CD8-positive, alpha-beta memory T cell (primary cell): ENCODE results near the gene ZNF223. TPM values are rescaled to one million over a fixed set of nuclear protein-coding genes. Genes with fewer than 3 reads are reported as not detected.

ENCODE experiments used
- CTCF ChIA-PET: fragments of 350-600 bp; sonication (Branson Sonifier 250); formaldehyde crosslinking; loops from one replicate; lab custom pipeline; 2021; ENCODE audit warnings: antibody characterized with exemption; lab: Charles Lee
- POLR2A ChIA-PET: fragments of 350-600 bp; sonication (Branson Sonifier 250); formaldehyde crosslinking; loops from one replicate; lab custom pipeline; 2021; ENCODE audit warnings: antibody characterized with exemption; lab: Charles Lee
- DNase-seq, 5 donors: peaks; one replicate each; pipeline versions ENCODE4 v3.0.0 to v3.0.0-alpha.2; 2020 to 2022; ENCODE audit warnings: mixed read lengths in 1 of 5
- H3K27ac ChIP-seq: one replicate; pipeline ENCODE4 v1.7.0; 2013; ENCODE audit warnings: low read depth, mild to moderate bottlenecking, low read length, moderate library complexity
- H3K27me3 ChIP-seq: 2 replicates; pipeline ENCODE4 v1.7.0; 2013; ENCODE audit warnings: low read length, mild to moderate bottlenecking; ENCODE audit not compliant: insufficient read depth, poor library complexity, severe bottlenecking
- H3K36me3 ChIP-seq: 2 replicates; pipeline ENCODE4 v1.7.0; 2013; ENCODE audit warnings: mild to moderate bottlenecking, low read length, moderate library complexity; ENCODE audit not compliant: insufficient read depth
- H3K4me1 ChIP-seq: 2 replicates; pipeline ENCODE4 v1.7.0; 2013; ENCODE audit warnings: mild to moderate bottlenecking, low read length, moderate library complexity; ENCODE audit not compliant: insufficient read depth
- H3K4me3 ChIP-seq: 2 replicates; pipeline ENCODE4 v1.7.0; 2013; ENCODE audit warnings: mild to moderate bottlenecking, low read length
- H3K9me3 ChIP-seq: 2 replicates; pipeline ENCODE4 v1.7.0; 2013; ENCODE audit warnings: mild to moderate bottlenecking, low read length
- H3K27ac Mint-ChIP-seq, 8 donors: one replicate each; pipeline ENCODE4 v1.8.0; 2020 to 2021; ENCODE audit warnings: mixed read lengths in 8 of 8, mild to moderate bottlenecking in 6 of 8, inconsistent platforms in 3 of 8, moderate library complexity in 3 of 8
- H3K27me3 Mint-ChIP-seq, 2 donors: one replicate each; pipeline ENCODE4 v1.8.0; 2020 to 2021; ENCODE audit warnings: mixed read lengths in 2 of 2, mild to moderate bottlenecking in 1 of 2, moderate library complexity in 1 of 2
- H3K36me3 Mint-ChIP-seq, 3 donors: one replicate each; pipeline ENCODE4 v1.8.0; 2020 to 2021; ENCODE audit warnings: mixed read lengths in 3 of 3, inconsistent platforms in 1 of 3, mild to moderate bottlenecking in 1 of 3
- H3K4me1 Mint-ChIP-seq, 3 donors: one replicate each; pipeline ENCODE4 v1.8.0; 2020 to 2021; ENCODE audit warnings: mixed read lengths in 3 of 3, inconsistent platforms in 1 of 3, mild to moderate bottlenecking in 1 of 3
- H3K4me3 Mint-ChIP-seq, 7 donors: one replicate each; pipeline ENCODE4 v1.8.0; 2020 to 2021; ENCODE audit warnings: mixed read lengths in 7 of 7, mild to moderate bottlenecking in 6 of 7, moderate library complexity in 4 of 7, inconsistent platforms in 2 of 7
- H3K9me3 Mint-ChIP-seq, 5 donors: one replicate each; pipeline ENCODE4 v1.8.0; 2020 to 2022; ENCODE audit warnings: mixed read lengths in 5 of 5, mild to moderate bottlenecking in 3 of 5, moderate library complexity in 2 of 5, inconsistent platforms in 1 of 5
- polyA plus RNA-seq: library from polyadenylated mRNA; unstranded; fragments of 300-500 nt; fragmentation: Illumina TruSeq; gene quantifications from one replicate; pipeline ENCODE4 v1.2.3, GENCODE V29; 2021
- total RNA-seq, 2 experiments: library from RNA; stranded (reverse); gene quantifications; one replicate each; pipeline ENCODE4 v1.2.3, GENCODE V29; 2021

ZNF223 gene
- total RNA-seq (1 to 10 TPM; 1.3 to 1.9 TPM), polyA plus RNA-seq (2.7 TPM)

- DNase-seq, result peak; percentile 9 to 53 (median 36)
- no peaks in the 10 kb centered on the region for H3K36me3 ChIP-seq
- peaks cover 16 to 45% (median 28%) of the 10 kb centered on the region in 5 donors for H3K9me3 Mint-ChIP-seq
- CTCF ChIA-PET, result interaction anchor here (0.5 kb wide), 1 partner anchor 124 kb away, joined by 3 read pairs; no protein-coding TSS in a partner anchor
- H3K4me1 ChIP-seq, result peaks cover 8% of the 10 kb centered on the region
- H3K27me3 ChIP-seq, result no peaks in the 10 kb centered on the region
- peak within 1 kb of the TSS; percentile 83 to 96 (median 93) for H3K4me3 Mint-ChIP-seq
- POLR2A ChIA-PET, result no interaction called here
- no peak within 1 kb of the TSS for H3K27ac ChIP-seq
- peaks cover 18% of the 10 kb centered on the region in 2 donors for H3K27me3 Mint-ChIP-seq
- no peaks in the 10 kb centered on the region for H3K9me3 ChIP-seq
- H3K4me1 Mint-ChIP-seq, result peaks cover 19 to 33% (median 31%) of the 10 kb centered on the region in 3 donors
- H3K4me3 ChIP-seq, result peak within 1 kb of the TSS; percentile 62
- peaks cover 14 to 52% (median 31%) of the 10 kb centered on the region in 3 donors for H3K36me3 Mint-ChIP-seq
- H3K27ac Mint-ChIP-seq, result peak within 1 kb of the TSS; percentile 3 to 88 (median 64)
Observed at GRCh38 chr19:44051650-44052402, at the start of gene ZNF223. TSS of gene ZNF223 (plus strand) at chr19:44052036. CDS start at chr19:44055177, 3,141 bp downstream.

GRCh38 chr19:44002212-44002565, 49.6 kb upstream of the ZNF223 start:
- Mint-ChIP-seq H3K4me3 (peak overlapping the region; percentile 98 to 100 (median 99)), H3K36me3 (peaks cover 22 to 41% (median 36%) of the 10 kb centered on the region in 3 donors), H3K9me3 (peaks cover 26 to 40% (median 28%) of the 10 kb centered on the region in 5 donors), H3K4me1 (peaks cover 19 to 23% (median 22%) of the 10 kb centered on the region in 3 donors), H3K27me3 (peaks cover 0 to under 1% of the 10 kb centered on the region in 2 donors), H3K27ac (peak overlapping the region; percentile 88 to 99 (median 98))
- Histone ChIP-seq H3K4me3 (peak overlapping the region; percentile 85), H3K9me3 (peaks cover 3% of the 10 kb centered on the region), H3K36me3 (peaks cover 7% of the 10 kb centered on the region), H3K27ac (peak overlapping the region; percentile 69), H3K4me1 (peaks cover 17% of the 10 kb centered on the region), H3K27me3 (no peaks in the 10 kb centered on the region)
- ChIA-PET CTCF (no interaction called here), POLR2A (interaction anchor here (1.1 kb wide), 1 partner anchor 18 kb away, joined by 3 read pairs; the partner anchor contains the start of gene ZNF155)
- DNase-seq, result no peak

- ChIA-PET POLR2A (interaction anchor here (1.1 to 1.5 kb wide), 2 partner anchors 23 to 203 kb away, joined by 3 read pairs; no protein-coding TSS in a partner anchor), CTCF (interaction anchor here (0.6 kb wide), 1 partner anchor 550 kb away, joined by 3 read pairs; no protein-coding TSS in a partner anchor)
- Histone ChIP-seq H3K4me1 (peaks cover 17% of the 10 kb centered on the region), H3K9me3 (peaks cover 10% of the 10 kb centered on the region), H3K27me3 (no peaks in the 10 kb centered on the region), H3K27ac (peak within 1 kb of the TSS; percentile 69), H3K4me3 (peak within 1 kb of the TSS; percentile 85), H3K36me3 (peaks cover 14% of the 10 kb centered on the region)
- H3K27ac Mint-ChIP-seq, result peak within 1 kb of the TSS; percentile 88 to 99 (median 98)
- H3K4me3 Mint-ChIP-seq, result peak within 1 kb of the TSS; percentile 98 to 100 (median 99)
- H3K4me1 Mint-ChIP-seq, result peaks cover 19 to 24% (median 23%) of the 10 kb centered on the region in 3 donors
- H3K36me3 Mint-ChIP-seq, result peaks cover 23 to 42% (median 37%) of the 10 kb centered on the region in 3 donors
- peak; percentile 72 to 90 (median 81) for DNase-seq
- H3K27me3 Mint-ChIP-seq, result no peaks in the 10 kb centered on the region
- H3K9me3 Mint-ChIP-seq, result peaks cover 30 to 40% (median 31%) of the 10 kb centered on the region in 5 donors
Observed at GRCh38 chr19:44002566-44003460, 49.0 kb upstream of the ZNF223 start, which contains the start of gene ZNF230. TSS of gene ZNF230 (plus strand) at chr19:44002957. CDS start at chr19:44007079, 4,122 bp downstream.

GRCh38 chr19:44003461-44004009, 48.3 kb upstream of the ZNF223 start:
- H3K9me3 Mint-ChIP-seq, result peaks cover 29 to 40% (median 31%) of the 10 kb centered on the region in 5 donors
- no peaks in the 10 kb centered on the region for H3K27me3 Mint-ChIP-seq
- peaks cover 17% of the 10 kb centered on the region for H3K4me1 ChIP-seq
- peak overlapping the region; percentile 69 for H3K27ac ChIP-seq
- H3K9me3 ChIP-seq, result peaks cover 12% of the 10 kb centered on the region
- H3K4me3 ChIP-seq, result peak overlapping the region; percentile 85
- ChIA-PET CTCF (interaction anchor here (0.6 kb wide), 1 partner anchor 549 kb away, joined by 3 read pairs; no protein-coding TSS in a partner anchor), POLR2A (interaction anchor here (1.1 to 1.5 kb wide), 2 partner anchors 22 to 203 kb away, joined by 3 read pairs; no protein-coding TSS in a partner anchor)
- peak overlapping the region; percentile 98 to 100 (median 99) for H3K4me3 Mint-ChIP-seq
- H3K27me3 ChIP-seq, result no peaks in the 10 kb centered on the region
- H3K27ac Mint-ChIP-seq, result peak overlapping the region; percentile 88 to 99 (median 98)
- peak in 1 of 5 donors; percentile 14 for DNase-seq
- peaks cover 19 to 24% (median 23%) of the 10 kb centered on the region in 3 donors for H3K4me1 Mint-ChIP-seq
- H3K36me3 ChIP-seq, result peaks cover 21% of the 10 kb centered on the region
- H3K36me3 Mint-ChIP-seq, result peaks cover 27 to 42% (median 40%) of the 10 kb centered on the region in 3 donors

GRCh38 chr19:44005973-44006372, 45.9 kb upstream of the ZNF223 start:
- Histone ChIP-seq H3K9me3 (peaks cover 32% of the 10 kb centered on the region), H3K27ac (no peak overlapping the region), H3K4me3 (no peak overlapping the region), H3K4me1 (peaks cover 17% of the 10 kb centered on the region), H3K36me3 (peaks cover 43% of the 10 kb centered on the region), H3K27me3 (no peaks in the 10 kb centered on the region)
- POLR2A ChIA-PET, result no interaction called here
- Mint-ChIP-seq H3K36me3 (peaks cover 48 to 64% (median 63%) of the 10 kb centered on the region in 3 donors), H3K9me3 (peaks cover 41 to 55% (median 52%) of the 10 kb centered on the region in 5 donors), H3K4me3 (peak overlapping the region in 1 of 7 donors; percentile 49), H3K27ac (no peak overlapping the region), H3K4me1 (peaks cover 19 to 24% (median 23%) of the 10 kb centered on the region in 3 donors), H3K27me3 (no peaks in the 10 kb centered on the region)
- CTCF ChIA-PET, result no interaction called here
- DNase-seq, result no peak

- CTCF ChIA-PET, result no interaction called here
- peaks cover 52% of the 10 kb centered on the region for H3K36me3 ChIP-seq
- Mint-ChIP-seq H3K27me3 (no peaks in the 10 kb centered on the region), H3K4me3 (peak overlapping the region in 2 of 7 donors; percentile 13 to 70), H3K27ac (no peak overlapping the region), H3K9me3 (peaks cover 53 to 65% (median 63%) of the 10 kb centered on the region in 5 donors), H3K36me3 (peaks cover 53 to 75% (median 72%) of the 10 kb centered on the region in 3 donors), H3K4me1 (peaks cover 12 to 17% (median 16%) of the 10 kb centered on the region in 3 donors)
- no peak overlapping the region for H3K27ac ChIP-seq
- no peak for DNase-seq
- peaks cover 11% of the 10 kb centered on the region for H3K4me1 ChIP-seq
- peaks cover 45% of the 10 kb centered on the region for H3K9me3 ChIP-seq
- no peaks in the 10 kb centered on the region for H3K27me3 ChIP-seq
- POLR2A ChIA-PET, result no interaction called here
- H3K4me3 ChIP-seq, result no peak overlapping the region
Observed at GRCh38 chr19:44007473-44007872, 44.4 kb upstream of the ZNF223 start.

GRCh38 chr19:44010468-44010867, 41.4 kb upstream of the ZNF223 start:
- peaks cover 52% of the 10 kb centered on the region for H3K36me3 ChIP-seq
- H3K4me1 ChIP-seq, result no peaks in the 10 kb centered on the region
- Mint-ChIP-seq H3K36me3 (peaks cover 54 to 86% (median 74%) of the 10 kb centered on the region in 3 donors), H3K9me3 (peaks cover 75 to 93% (median 87%) of the 10 kb centered on the region in 5 donors), H3K4me1 (peaks cover 0 to 3% (median 0%) of the 10 kb centered on the region in 3 donors), H3K4me3 (no peak overlapping the region), H3K27me3 (no peaks in the 10 kb centered on the region), H3K27ac (no peak overlapping the region)
- H3K4me3 ChIP-seq, result peak overlapping the region; percentile 0
- H3K27me3 ChIP-seq, result no peaks in the 10 kb centered on the region
- no peak for DNase-seq
- ChIA-PET POLR2A (no interaction called here), CTCF (no interaction called here)
- H3K9me3 ChIP-seq, result peaks cover 45% of the 10 kb centered on the region
- H3K27ac ChIP-seq, result no peak overlapping the region
